Mesendoderm (in vitro differentiated cells): ENCODE data around the gene NFIA.
"Not testable (repeated sequence)": the region's sequence is repeated elsewhere in the genome, so short reads cannot be mapped to it uniquely, and the experiment has no call there.

ENCODE experiments used
- DNase-seq: peaks from one replicate; pipeline ENCODE4 v3.0.0; 2013
- H2AK5ac ChIP-seq: 2 replicates; pipeline ENCODE4 v1.6.1; 2013; ENCODE audit warnings: low read length, inconsistent platforms
- H2BK120ac ChIP-seq: 2 replicates; pipeline ENCODE4 v1.6.1; 2013; ENCODE audit warnings: low read depth, mild to moderate bottlenecking, low read length, moderate library complexity, mixed read lengths
- H2BK15ac ChIP-seq: replicated peaks from 2 replicates; pipeline ENCODE4 v1.6.1; 2013; ENCODE audit warnings: low read depth, mild to moderate bottlenecking, moderate library complexity
- H2BK5ac ChIP-seq: 2 replicates; pipeline ENCODE4 v1.6.1; 2013; ENCODE audit warnings: low read length, inconsistent platforms
- H3K18ac ChIP-seq: 2 replicates; pipeline ENCODE4 v1.6.1; 2013; ENCODE audit warnings: mild to moderate bottlenecking, low read length, mixed read lengths
- H3K23ac ChIP-seq: one replicate; pipeline ENCODE4 v1.6.1; 2013; ENCODE audit warnings: low read length
- H3K27ac ChIP-seq: 2 replicates; pipeline ENCODE4 v1.5.1; 2013; ENCODE audit warnings: low read depth, mild to moderate bottlenecking, inconsistent platforms, low read length, moderate library complexity
- H3K27me3 ChIP-seq: 2 replicates; pipeline ENCODE4 v1.6.1; 2013; ENCODE audit warnings: low read length, control low read depth, mild to moderate bottlenecking, inconsistent platforms; ENCODE audit not compliant: insufficient read depth, poor library complexity
- H3K36me3 ChIP-seq: 2 replicates; pipeline ENCODE4 v1.6.1; 2013; ENCODE audit warnings: low read length, inconsistent platforms; ENCODE audit not compliant: control insufficient read depth, insufficient read depth
- H3K4ac ChIP-seq: one replicate; pipeline ENCODE4 v1.6.1; 2013; ENCODE audit warnings: low read depth, mild to moderate bottlenecking, low read length, moderate library complexity
- H3K4me1 ChIP-seq: 2 replicates; pipeline ENCODE4 v1.6.1; 2013; ENCODE audit warnings: low read depth, low read length, inconsistent platforms; ENCODE audit not compliant: control insufficient read depth
- H3K4me2 ChIP-seq: 2 replicates; pipeline ENCODE4 v1.6.1; 2013; ENCODE audit warnings: low read length
- H3K4me3 ChIP-seq: 2 replicates; pipeline ENCODE4 v1.5.1; 2013; ENCODE audit warnings: mild to moderate bottlenecking, low read length
- H3K56ac ChIP-seq: one replicate; pipeline ENCODE4 v1.6.1; 2013; ENCODE audit warnings: low read length
- H3K79me1 ChIP-seq: 2 replicates; pipeline ENCODE4 v1.6.1; 2013; ENCODE audit warnings: low read length, inconsistent platforms
- H3K79me2 ChIP-seq: 2 replicates; pipeline ENCODE4 v1.6.1; 2013; ENCODE audit warnings: mild to moderate bottlenecking, low read length; ENCODE audit not compliant: control insufficient read depth, insufficient read depth
- H3K9ac ChIP-seq: 2 replicates; pipeline ENCODE4 v1.6.1; 2013; ENCODE audit warnings: low read length, inconsistent platforms
- H4K5ac ChIP-seq: one replicate; pipeline ENCODE4 v1.6.1; 2013; ENCODE audit warnings: low read length
- H4K8ac ChIP-seq: one replicate; pipeline ENCODE4 v1.6.1; 2013; ENCODE audit warnings: low read depth, mild to moderate bottlenecking, control low read depth, low read length, moderate library complexity
- WGBS: extraction: QIAGEN DNeasy Blood & Tissue Kit; methylation state at CpG from one replicate; pipeline ENCODE4 v1.1.7; 2013; ENCODE audit warnings: low lambda C conversion rate, missing lambda C conversion rate; ENCODE audit not compliant: insufficient coverage; ENCODE audit errors: extremely low coverage; 5-methylcytosine and 5-hydroxymethylcytosine counted together

The NFIA gene

DNA sequence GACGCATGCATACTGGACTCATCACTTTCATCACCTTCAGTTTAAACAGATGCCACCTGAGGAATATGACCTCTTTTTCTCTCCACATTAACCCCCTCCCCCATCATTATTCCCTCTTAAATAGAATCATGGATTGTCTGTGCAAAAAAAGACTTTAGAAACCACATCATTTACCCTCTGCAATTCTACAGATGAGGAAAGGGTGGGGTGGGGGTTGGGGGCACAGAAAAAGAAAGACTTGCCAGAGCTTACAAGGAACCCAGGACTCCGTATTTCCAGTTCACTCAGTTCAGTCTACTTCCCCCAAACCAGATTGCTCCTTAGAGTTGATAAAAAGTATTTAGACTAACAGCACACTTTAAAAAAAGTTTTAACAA, 26.2 kb upstream of the NFIA start:
- Histone ChIP-seq H2AK5ac (no peak overlapping the region), H3K4ac (no peak overlapping the region), H3K4me1 (no peaks in the 10 kb centered on the region), H3K4me2 (no peak overlapping the region), H3K36me3 (no peaks in the 10 kb centered on the region), H4K8ac (no peak overlapping the region), H3K23ac (no peak overlapping the region), H2BK15ac (no peak overlapping the region), H2BK5ac (no peak overlapping the region), H3K79me2 (no peaks in the 10 kb centered on the region), H3K79me1 (no peaks in the 10 kb centered on the region), H2BK120ac (no peak overlapping the region), H3K27me3 (peaks cover 56% of the 10 kb centered on the region), H3K9ac (no peak overlapping the region), H3K4me3 (no peak overlapping the region), H3K56ac (no peak overlapping the region), H3K27ac (no peak overlapping the region), H4K5ac (no peak overlapping the region), H3K18ac (no peak overlapping the region)
- WGBS = no CpG with 5 or more reads among the region's 2 CpGs
- no peak for DNase-seq

- Histone ChIP-seq H2BK15ac (no peak overlapping the region), H3K27me3 (peaks cover 50% of the 10 kb centered on the region), H4K8ac (no peak overlapping the region), H3K27ac (no peak overlapping the region), H2AK5ac (no peak overlapping the region), H3K9ac (peak overlapping the region; percentile 41), H3K18ac (no peak overlapping the region), H2BK5ac (no peak overlapping the region), H3K23ac (no peak overlapping the region), H3K56ac (peak overlapping the region; percentile 20), H3K4ac (no peak overlapping the region), H3K79me1 (no peaks in the 10 kb centered on the region), H4K5ac (no peak overlapping the region), H3K36me3 (no peaks in the 10 kb centered on the region), H3K4me3 (peak overlapping the region; percentile 17), H3K4me1 (no peaks in the 10 kb centered on the region), H3K79me2 (no peaks in the 10 kb centered on the region), H2BK120ac (no peak overlapping the region), H3K4me2 (peak overlapping the region; percentile 73)
- WGBS = no CpG with 5 or more reads among the region's 50 CpGs
- DNase-seq = peak; percentile 7
Measured at GRCh38 chr1:61056573-61057439, 25.6 kb upstream of the NFIA start.

GRCh38 chr1:61058483-61059245, 23.7 kb upstream of the NFIA start:
- Histone ChIP-seq H3K27ac (no peak overlapping the region), H3K18ac (no peak overlapping the region), H2BK120ac (no peak overlapping the region), H4K8ac (no peak overlapping the region), H3K56ac (no peak overlapping the region), H2AK5ac (no peak overlapping the region), H2BK15ac (no peak overlapping the region), H3K9ac (no peak overlapping the region), H2BK5ac (no peak overlapping the region), H3K79me1 (no peaks in the 10 kb centered on the region), H3K27me3 (peaks cover 32% of the 10 kb centered on the region), H3K36me3 (no peaks in the 10 kb centered on the region), H4K5ac (no peak overlapping the region), H3K4me2 (no peak overlapping the region), H3K23ac (no peak overlapping the region), H3K4me3 (no peak overlapping the region), H3K79me2 (no peaks in the 10 kb centered on the region), H3K4ac (no peak overlapping the region), H3K4me1 (no peaks in the 10 kb centered on the region)
- DNase-seq = no peak
- WGBS = no CpG with 5 or more reads among the region's 3 CpGs

GRCh38 chr1:61061601-61062000, 20.8 kb upstream of the NFIA start:
- not testable (repeated sequence) for H3K79me1 ChIP-seq, H3K4ac ChIP-seq, H3K79me2 ChIP-seq, H3K36me3 ChIP-seq, H3K56ac ChIP-seq, H2BK5ac ChIP-seq, H3K27me3 ChIP-seq, H2BK15ac ChIP-seq, H3K27ac ChIP-seq, H3K4me1 ChIP-seq, H3K4me2 ChIP-seq, H3K4me3 ChIP-seq, H3K9ac ChIP-seq, H4K5ac ChIP-seq, H2AK5ac ChIP-seq, H2BK120ac ChIP-seq, DNase-seq, H3K18ac ChIP-seq, H3K23ac ChIP-seq, H4K8ac ChIP-seq
- no CpG with 5 or more reads among the region's 4 CpGs for WGBS

DNA sequence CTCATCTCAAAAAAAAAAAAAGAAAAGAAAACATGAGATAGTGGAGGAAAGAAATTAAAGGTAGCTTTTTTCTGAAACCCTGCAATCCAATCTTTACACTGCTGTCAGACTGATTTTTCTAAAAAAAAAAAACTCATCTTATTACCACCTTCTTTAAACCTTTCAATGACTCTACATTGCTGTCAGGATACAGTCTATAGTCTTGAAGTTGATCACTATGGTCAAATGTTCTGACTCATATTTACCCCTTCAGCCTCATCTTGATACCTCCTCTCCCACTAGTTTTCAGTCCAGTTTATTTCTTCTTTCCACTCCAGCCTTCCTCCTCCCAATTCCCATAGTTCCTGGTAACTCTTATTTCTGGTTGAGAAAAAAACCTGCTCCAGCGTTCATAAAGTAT, 17.7 kb upstream of the NFIA start:
- Histone ChIP-seq H2BK120ac (no peak overlapping the region), H3K9ac (no peak overlapping the region), H2AK5ac (no peak overlapping the region)

More for the DNA sequence above, 17.7 kb upstream of the NFIA start:
- H3K4ac ChIP-seq = no peak overlapping the region
- no peak overlapping the region for H3K4me2 ChIP-seq
- no CpG with 5 or more reads among the region's 1 CpG for WGBS
- no peak overlapping the region for H2BK5ac ChIP-seq
- no peak overlapping the region for H3K4me3 ChIP-seq
- H3K23ac ChIP-seq = no peak overlapping the region
- DNase-seq = no peak
- no peak overlapping the region for H3K18ac ChIP-seq
- no peak overlapping the region for H3K56ac ChIP-seq
- H3K79me2 ChIP-seq = no peaks in the 10 kb centered on the region
- H3K27me3 ChIP-seq = no peaks in the 10 kb centered on the region
- no peaks in the 10 kb centered on the region for H3K79me1 ChIP-seq
- H3K4me1 ChIP-seq = no peaks in the 10 kb centered on the region
- no peak overlapping the region for H2BK15ac ChIP-seq
- H4K8ac ChIP-seq = no peak overlapping the region
- H3K27ac ChIP-seq = no peak overlapping the region
- H4K5ac ChIP-seq = no peak overlapping the region
- no peaks in the 10 kb centered on the region for H3K36me3 ChIP-seq
